Panc1 (cell line): ENCODE results near the gene OR51G2. TPM values are rescaled to one million over a fixed set of nuclear protein-coding genes. Genes with fewer than 3 reads are reported as not detected.

Experiments used
- ATAC-seq: fragments of 200-7000 bp; cut with Tn5 transposase; 2 replicates; pipeline ENCODE4 v1.9.1; 2020; ENCODE audit warnings: mild to moderate bottlenecking, moderate library complexity
- BruUV-seq: library from RNA; stranded (reverse); fragments of 400-500 nt; replicated peaks from 2 replicates; lab custom pipeline; 2021; lab: Mats Ljungman, UMichigan
- CTCF ChIA-PET: fragments of 300-600 bp; sonication (Branson Sonifier 250); formaldehyde crosslinking; loops from one replicate; lab custom pipeline; 2022; ENCODE audit warnings: antibody characterized with exemption; lab: Charles Lee
- POLR2A ChIA-PET: fragments of 300-600 bp; sonication (Branson Sonifier 250); formaldehyde crosslinking; loops from one replicate; lab custom pipeline; 2022; ENCODE audit warnings: antibody characterized with exemption; lab: Charles Lee
- DNase-seq: peaks from one replicate; pipeline ENCODE4 v3.0.0-alpha.2; 2010; ENCODE audit warnings: low read depth, low spot score
- H3K27ac ChIP-seq: 2 replicates; pipeline ENCODE4 v1.5.1; 2011; ENCODE audit warnings: mild to moderate bottlenecking, low read length, inconsistent platforms
- H3K27me3 ChIP-seq: fragments of 200-500 bp; sonication (Bioruptor generic); 2 replicates; pipeline ENCODE4 v1.6.0; 2014; ENCODE audit warnings: low read length, inconsistent platforms; ENCODE audit not compliant: control insufficient read depth, insufficient read depth
- H3K36me3 ChIP-seq: fragments of 200-500 bp; sonication (Bioruptor generic); 2 replicates; pipeline ENCODE4 v1.5.1; 2014; ENCODE audit warnings: inconsistent platforms, mild to moderate bottlenecking, low read length, moderate library complexity; ENCODE audit not compliant: control insufficient read depth, insufficient read depth
- H3K4me1 ChIP-seq: 2 replicates; pipeline ENCODE4 v1.5.1; 2011; ENCODE audit warnings: inconsistent platforms, mild to moderate bottlenecking, low read length, moderate library complexity; ENCODE audit not compliant: control insufficient read depth, insufficient read depth
- H3K4me3 ChIP-seq, 2 experiments: 2 replicates each; pipeline ENCODE4 v1.5.1; 2011 to 2012; ENCODE audit warnings: low read depth in 2 of 2, low read length in 2 of 2, mild to moderate bottlenecking in 2 of 2, inconsistent platforms in 1 of 2, moderate library complexity in 1 of 2
- H3K9me3 ChIP-seq: fragments of 200-500 bp; sonication (Bioruptor generic); 2 replicates; pipeline ENCODE4 v1.5.1; 2014; ENCODE audit warnings: low read depth, mild to moderate bottlenecking, inconsistent platforms, low read length, moderate library complexity; ENCODE audit not compliant: control insufficient read depth, insufficient read depth
- POLR2AphosphoS5 ChIP-seq: IDR thresholded peaks from 2 replicates; pipeline ENCODE4 v1.6.1; 2012; ENCODE audit warnings: mild to moderate bottlenecking, low read depth, low read length, moderate library complexity
- REST ChIP-seq, 2 experiments: IDR thresholded peaks; 2 replicates each; pipeline ENCODE4 v1.6.1; 2011 to 2012; ENCODE audit warnings: low read depth in 2 of 2, control low read depth in 1 of 2, low read length in 1 of 2, mild to moderate bottlenecking in 1 of 2, moderate library complexity in 1 of 2; ENCODE audit not compliant: insufficient read depth in 1 of 2
- SIN3A ChIP-seq: IDR thresholded peaks from 2 replicates; pipeline ENCODE4 v1.6.1; 2012; ENCODE audit warnings: low read depth, mild to moderate bottlenecking, low read length, moderate library complexity, borderline replicate concordance; ENCODE audit not compliant: insufficient read depth
- TCF7L2 ChIP-seq: IDR thresholded peaks from 2 replicates; pipeline ENCODE4 v1.6.1; 2011; ENCODE audit warnings: mild to moderate bottlenecking, low read depth, low read length, inconsistent platforms
- in situ Hi-C: cut with HindIII; loops from 2 replicates; pipeline ENCODE4 v1.10.0; 2016; ENCODE audit warnings: low sequenced_read_pairs, low pct_unique_long_range_greater_than_20kb
- intact Hi-C: fragments of 100-400 bp; cut with micrococcal nuclease; formaldehyde crosslinking; loops from one replicate; pipeline ENCODE4 v1.10.0; 2022; ENCODE audit not compliant: unreplicated experiment
- total RNA-seq: library from RNA; stranded (reverse); gene quantifications from one replicate; pipeline ENCODE4 v1.2.1, GENCODE V29; 2021; ENCODE audit not compliant: unreplicated experiment
- TF ChIP-seq, protein P1 (sequence below): fragments of 450-650 bp; IDR thresholded peaks from 2 replicates; pipeline ENCODE4 v1.5.1; 2017; ENCODE audit warnings: mild to moderate bottlenecking

The OR51G2 gene
- total RNA-seq, 1 experiment from 2014 or later: not detected

DNA sequence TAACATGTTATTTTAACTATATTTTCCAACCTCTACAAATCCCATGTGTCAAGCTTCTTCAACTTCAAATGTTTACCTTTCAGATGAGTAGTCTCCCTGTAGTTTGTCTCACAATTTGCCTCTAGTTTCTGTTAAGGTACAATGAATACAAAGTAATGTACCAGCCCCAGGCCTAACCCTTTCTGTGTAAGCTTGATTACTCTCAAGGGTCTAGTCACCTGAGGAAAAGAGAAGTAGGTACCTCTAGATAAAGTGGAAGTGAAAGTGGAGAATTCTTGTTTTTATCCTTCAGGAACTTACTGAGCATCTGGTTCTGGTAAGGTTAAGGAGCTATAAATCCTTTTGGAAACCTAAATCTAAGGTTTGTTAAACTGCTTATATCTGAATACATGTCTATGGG, 15.7 kb downstream of the OR51G2 start, which contains the start of gene OR51A7:
Gene OR51A7 (plus strand): TSS at position 300 of the 400 bp plus-strand sequence. CDS start 3,587 bp downstream, outside the sequence.
- BruUV-seq: no TSS peak
- H3K36me3 ChIP-seq: no peaks in the 10 kb centered on the region
- no peak within 1 kb of the TSS for H3K27ac ChIP-seq
- POLR2A ChIA-PET: no interaction called here
- CTCF ChIA-PET: no interaction called here
- no peaks in the 10 kb centered on the region for H3K27me3 ChIP-seq
- H3K4me3 ChIP-seq: no peak within 1 kb of the TSS
- in situ Hi-C loops: no loop called here
- TF ChIP-seq, protein P1, sequence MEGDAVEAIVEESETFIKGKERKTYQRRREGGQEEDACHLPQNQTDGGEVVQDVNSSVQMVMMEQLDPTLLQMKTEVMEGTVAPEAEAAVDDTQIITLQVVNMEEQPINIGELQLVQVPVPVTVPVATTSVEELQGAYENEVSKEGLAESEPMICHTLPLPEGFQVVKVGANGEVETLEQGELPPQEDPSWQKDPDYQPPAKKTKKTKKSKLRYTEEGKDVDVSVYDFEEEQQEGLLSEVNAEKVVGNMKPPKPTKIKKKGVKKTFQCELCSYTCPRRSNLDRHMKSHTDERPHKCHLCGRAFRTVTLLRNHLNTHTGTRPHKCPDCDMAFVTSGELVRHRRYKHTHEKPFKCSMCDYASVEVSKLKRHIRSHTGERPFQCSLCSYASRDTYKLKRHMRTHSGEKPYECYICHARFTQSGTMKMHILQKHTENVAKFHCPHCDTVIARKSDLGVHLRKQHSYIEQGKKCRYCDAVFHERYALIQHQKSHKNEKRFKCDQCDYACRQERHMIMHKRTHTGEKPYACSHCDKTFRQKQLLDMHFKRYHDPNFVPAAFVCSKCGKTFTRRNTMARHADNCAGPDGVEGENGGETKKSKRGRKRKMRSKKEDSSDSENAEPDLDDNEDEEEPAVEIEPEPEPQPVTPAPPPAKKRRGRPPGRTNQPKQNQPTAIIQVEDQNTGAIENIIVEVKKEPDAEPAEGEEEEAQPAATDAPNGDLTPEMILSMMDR: no peak
- TF ChIP-seq TCF7L2: no peak
- no peak for TF ChIP-seq SIN3A
- TF ChIP-seq POLR2AphosphoS5: no peak
- TF ChIP-seq REST (IDR thresholded peaks at IDR 0.05; ENCODE audit: insufficient read depth in 1 of 2, low read depth in 2 of 2, low read length in 1 of 2): no peak
- no peaks in the 10 kb centered on the region for H3K4me1 ChIP-seq
- H3K9me3 ChIP-seq: no peaks in the 10 kb centered on the region
- intact Hi-C loops: no loop called here
- ATAC-seq (no peak), DNase-seq (no peak)

DNA sequence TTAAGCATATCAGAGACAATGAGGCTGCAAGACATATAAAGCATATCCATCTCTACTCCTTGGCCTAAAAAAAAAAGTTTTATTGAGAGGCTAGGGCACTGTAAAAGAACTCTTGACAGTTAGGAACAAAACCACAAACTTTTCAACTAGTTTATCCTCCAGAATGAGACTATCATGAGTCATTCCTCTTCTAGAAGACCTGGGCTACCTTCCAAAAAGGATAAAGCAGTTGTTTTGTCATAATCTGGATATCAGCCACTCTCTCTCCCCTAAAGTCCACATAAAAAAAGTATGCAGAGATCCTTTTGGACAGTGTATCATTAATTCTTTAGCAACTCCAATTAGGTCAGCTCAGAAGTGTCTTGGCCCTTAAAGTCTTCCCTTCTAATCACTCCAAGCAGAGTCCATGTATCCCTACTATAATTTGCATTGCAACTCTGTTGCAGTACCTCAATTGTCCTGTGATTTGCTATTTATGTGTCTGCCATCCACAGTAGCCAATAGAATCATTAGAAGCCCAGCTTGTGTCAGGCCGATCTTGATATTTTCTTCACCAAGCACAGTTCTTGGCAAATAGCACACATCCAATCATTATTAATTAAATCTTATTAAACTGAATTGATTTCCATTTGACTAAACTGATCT, 27.0 kb downstream of the OR51G2 start:
- Histone ChIP-seq H3K27ac (no peak overlapping the region), H3K4me3 (no peak overlapping the region), H3K36me3 (no peaks in the 10 kb centered on the region), H3K4me1 (no peaks in the 10 kb centered on the region), H3K9me3 (no peaks in the 10 kb centered on the region), H3K27me3 (no peaks in the 10 kb centered on the region)
- ChIA-PET CTCF (no interaction called here), POLR2A (no interaction called here)
- intact Hi-C loops (no loop called here), in situ Hi-C loops (no loop called here)
- ATAC-seq (peak; percentile 91), DNase-seq (peak; percentile 82)
- BruUV-seq: no TSS peak
- TF ChIP-seq, protein P1: peak; percentile 7; the same call in 1 of the 2 replicates
- no peak for TF ChIP-seq SIN3A
